Upper lobe of left lung (tissue), 6 donors: ENCODE measurements around the gene SAT1. TPM values are rescaled to one million over a fixed set of nuclear protein-coding genes. Genes with fewer than 3 reads are reported as not detected.

Experiments
- ATAC-seq, 2 donors: fragments of 200-7000 bp; cut with Tn5 transposase; one replicate each; pipeline ENCODE4 v1.9.1; 2022; ENCODE audit warnings: mild to moderate bottlenecking in 2 of 2, moderate library complexity in 2 of 2; ENCODE audit not compliant: low FRiP score in 2 of 2
- DNase-seq, 2 donors: peaks; one replicate each; pipeline ENCODE4 v3.0.0-alpha.2; 2019 to 2020
- H3K27ac ChIP-seq, 4 donors: fragments of 200-600 bp; sonication (generic); one replicate each; pipeline ENCODE4 v1.5.1; 2016 to 2019
- H3K27me3 ChIP-seq, 4 donors: fragments of 200-600 bp; sonication (generic); one replicate each; pipeline ENCODE4 v1.5.1; 2017 to 2019
- H3K36me3 ChIP-seq, 4 donors: fragments of 200-600 bp; sonication (generic); one replicate each; pipeline ENCODE4 v1.5.1; 2016 to 2019
- H3K4me1 ChIP-seq, 4 donors: fragments of 200-600 bp; sonication (generic); one replicate each; pipeline ENCODE4 v1.5.1; 2018 to 2019
- H3K4me3 ChIP-seq, 4 donors: fragments of 200-600 bp; sonication (generic); one replicate each; pipeline ENCODE4 v1.5.1; 2017 to 2019; ENCODE audit warnings: mild to moderate bottlenecking in 2 of 4, moderate library complexity in 1 of 4
- H3K9me3 ChIP-seq, 4 donors: fragments of 200-600 bp; sonication (generic); one replicate each; pipeline ENCODE4 v1.5.1; 2018 to 2019
- CTCF ChIP-seq, 6 experiments: fragments of 450-650 bp in 4 of 6; fragments of 200-600 bp in 2 of 6; sonication (generic) in 2 of 6; IDR thresholded peaks; one replicate each; pipeline ENCODE4 v1.5.1; 2016 to 2019; ENCODE audit warnings: antibody characterized with exemption in 6 of 6
- EP300 ChIP-seq, 4 donors: sonication (generic); formaldehyde crosslinking; IDR thresholded peaks; one replicate each; pipeline ENCODE4 v1.5.1; 2017; ENCODE audit warnings: antibody characterized with exemption in 4 of 4, control low read depth in 2 of 4
- POLR2A ChIP-seq, 4 donors: fragments of 450-650 bp; IDR thresholded peaks; one replicate each; pipeline ENCODE4 v1.5.1; 2016 to 2017; ENCODE audit warnings: antibody characterized with exemption in 4 of 4, mild to moderate bottlenecking in 2 of 4
- POLR2AphosphoS5 ChIP-seq, 2 donors: sonication (generic); formaldehyde crosslinking; IDR thresholded peaks; one replicate each; pipeline ENCODE4 v1.5.1; 2017; ENCODE audit warnings: antibody characterized with exemption in 2 of 2
- WGBS, 2 donors: methylation state at CpG; one replicate each; pipeline ENCODE4 v1.1.5; 2017 to 2018; 5-methylcytosine and 5-hydroxymethylcytosine counted together
- small RNA-seq, 4 donors: library from RNA; depleted of rRNA; stranded (forward); fragments of <200 nt; gene quantifications; one replicate each; pipeline ENCODE3, GENCODE V24; 2016
- total RNA-seq, 6 donors: library from RNA; depleted of rRNA in 4 of 6; stranded (reverse); fragments of >200 nt in 4 of 6; gene quantifications; one replicate each; pipeline versions ENCODE4 v1.1.0 to v1.2.1, GENCODE V29; 2016 to 2021
- donor health status: DM: no; HTN: no; CAD: no; lungs with moderate emphysema.
- donor health status: DM: no; HTN: yes; CAD: no; lungs with severe emphysema.

SAT1 gene
- total RNA-seq, 6 donors from 2014 or later = 657 to 1,891 (median 1,145) TPM

DNA sequence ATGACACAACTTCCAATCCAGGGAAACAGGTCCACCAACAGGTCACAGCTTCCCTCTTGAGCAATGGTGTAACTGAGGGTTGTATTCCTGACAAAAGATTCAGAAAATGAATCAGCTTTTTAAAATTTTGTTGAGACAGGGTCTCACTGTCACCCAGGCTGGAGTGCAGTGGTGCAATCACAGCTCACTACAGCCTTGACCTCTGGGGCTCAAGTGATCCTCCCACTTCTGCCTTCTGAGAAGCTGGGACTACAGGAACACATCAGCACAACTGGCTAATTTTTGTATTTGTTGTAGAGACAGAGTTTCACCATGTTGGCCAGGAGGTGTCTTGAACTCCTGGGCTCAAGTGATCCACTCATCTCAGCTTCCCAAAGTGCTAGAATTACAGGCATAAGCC lies 43.7 kb downstream of the SAT1 start:
- no peak overlapping the region for H3K27ac ChIP-seq
- H3K4me1 ChIP-seq = no peaks in the 10 kb centered on the region
- H3K9me3 ChIP-seq = no peaks in the 10 kb centered on the region
- TF ChIP-seq POLR2A (IDR thresholded peaks at IDR 0.05) (no peak), POLR2AphosphoS5 (IDR thresholded peaks at IDR 0.05) (no peak), EP300 (IDR thresholded peaks at IDR 0.05) (no peak), CTCF (IDR thresholded peaks at IDR 0.05) (no peak)
- no peak overlapping the region for H3K4me3 ChIP-seq
- no peaks in the 10 kb centered on the region for H3K27me3 ChIP-seq
- DNase-seq (no peak), ATAC-seq (no peak)
- H3K36me3 ChIP-seq = no peaks in the 10 kb centered on the region

- Histone ChIP-seq H3K4me3 (no peak overlapping the region), H3K27me3 (no peaks in the 10 kb centered on the region), H3K9me3 (no peaks in the 10 kb centered on the region), H3K4me1 (no peaks in the 10 kb centered on the region), H3K27ac (no peak overlapping the region), H3K36me3 (no peaks in the 10 kb centered on the region)
- TF ChIP-seq CTCF (IDR thresholded peaks at IDR 0.05) (no peak), POLR2AphosphoS5 (IDR thresholded peaks at IDR 0.05) (no peak), EP300 (IDR thresholded peaks at IDR 0.05) (no peak), POLR2A (IDR thresholded peaks at IDR 0.05) (no peak)
- WGBS, 2 donors = 84 to 85% methylated on average over 5 of the region's 5 CpGs
- ATAC-seq (no peak), DNase-seq (no peak)
Measured at GRCh38 chrX:23828881-23829280, 45.9 kb downstream of the SAT1 start.

DNA sequence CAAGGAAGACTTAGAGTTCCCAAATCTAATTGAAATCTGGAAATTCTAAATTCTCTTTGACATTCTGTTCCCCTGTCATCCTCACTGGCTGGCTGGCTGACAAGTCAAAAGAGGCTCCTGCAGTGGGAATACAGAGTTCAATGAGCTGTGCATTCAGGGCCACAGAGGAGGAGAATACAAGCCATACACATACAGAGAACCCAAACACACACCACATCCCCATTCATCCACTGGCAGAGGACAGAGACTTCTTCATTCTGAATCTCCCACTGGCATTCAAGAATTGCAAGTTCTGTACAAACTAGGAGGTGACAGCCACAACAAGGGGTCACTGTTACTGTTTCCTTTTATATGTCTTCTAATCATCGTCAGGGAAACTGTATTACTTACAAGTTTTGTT lies 49.7 kb downstream of the SAT1 start:
- Histone ChIP-seq H3K4me1 (no peaks in the 10 kb centered on the region), H3K27ac (no peak overlapping the region), H3K36me3 (no peaks in the 10 kb centered on the region), H3K4me3 (no peak overlapping the region), H3K27me3 (no peaks in the 10 kb centered on the region), H3K9me3 (no peaks in the 10 kb centered on the region)
- TF ChIP-seq POLR2AphosphoS5 (IDR thresholded peaks at IDR 0.05) (no peak), EP300 (IDR thresholded peaks at IDR 0.05) (no peak)
- DNase-seq (no peak), ATAC-seq (no peak)
- 69% methylated on average over 1 of the region's 1 CpG; no CpG with 5 or more reads in 1 of the 2 donors for WGBS, 2 donors

Small RNA genes lying within 50 kb of the gene (small RNA-seq; reads per million reads assigned to genes)
- 0 reads per million in 4 donors for gene RF00019

Other genes with a start within 250 kb of the SAT1 start
- gene PRDX4, start 115.7 kb upstream of the SAT1 start, total RNA-seq = 10 to 100 TPM; 17.8 to 69.0 (median 58.4) TPM
- gene ACOT9, start 39.9 kb upstream of the SAT1 start, total RNA-seq = 10 to 100 TPM; 40.3 to 54.5 (median 45.1) TPM
- 10 to 100 TPM in 5 of 6 donors, under 1 TPM in 1; 0.89 to 15.0 (median 12.0) TPM for gene APOO, start 124.8 kb downstream of the SAT1 start, total RNA-seq
- under 1 TPM in 1 of 6 donors, not detected in 5; 0.11 TPM for gene CXorf58, start 124.8 kb downstream of the SAT1 start, total RNA-seq
- 10 to 100 TPM in 1 of 6 donors, 1 to 10 TPM in 5; 3.4 to 13.5 (median 5.7) TPM for gene KLHL15, start 244.0 kb downstream of the SAT1 start, total RNA-seq